MM.1S (cell line): Measurements from ENCODE around the gene KDM4D.

Experiments
- CTCF ChIP-seq: fragments of 300-600 bp; sonication (generic); IDR thresholded peaks from 2 replicates; pipeline ENCODE4 v1.5.1; 2016; ENCODE audit warnings: antibody characterized with exemption, low read length, mixed read lengths
- EZH2 ChIP-seq: fragments of 300-600 bp; sonication (generic); optimal IDR thresholded peaks from 2 replicates; pipeline ENCODE3; 2017; ENCODE audit warnings: low read depth, mild to moderate bottlenecking, antibody characterized with exemption, low read length, mixed read lengths
- EZH2phosphoT487 ChIP-seq: fragments of 300-600 bp; sonication (generic); IDR thresholded peaks from 2 replicates; pipeline ENCODE4 v1.6.1; 2018; ENCODE audit warnings: antibody characterized with exemption, low read length

- TF ChIP-seq EZH2: no peak
- no peak for TF ChIP-seq CTCF
- TF ChIP-seq EZH2phosphoT487: no peak
These were observed 38.7 kb upstream of the KDM4D start for GRCh38 chr11:94934846-94935245.
